Amniotic stem cell (primary cell): ENCODE data around the gene HLA-DQA2.
"Not testable (repeated sequence)": the region's sequence is repeated elsewhere in the genome, so short reads cannot be mapped to it uniquely, and the experiment has no call there.

ENCODE experiments used
- DNase-seq: peaks from one replicate; lab custom pipeline; 2025; lab: John Stamatoyannopoulos, UW

Gene HLA-DQA2

GRCh38 chr6:32779036-32779435 lies 37.8 kb downstream of the HLA-DQA2 start:
- DNase-seq, result no peak

- not testable (repeated sequence) for DNase-seq
Observed at GRCh38 chr6:32782923-32783322, 41.7 kb downstream of the HLA-DQA2 start.

GRCh38 chr6:32785781-32786533 lies 44.8 kb downstream of the HLA-DQA2 start:
- peak; percentile 3 for DNase-seq

- no peak for DNase-seq
Observed at GRCh38 chr6:32790306-32790705, 49.1 kb downstream of the HLA-DQA2 start.

GRCh38 chr6:32792901-32793435 lies 51.8 kb downstream of the HLA-DQA2 start:
- DNase-seq, result no peak

GRCh38 chr6:32794510-32794909 lies 53.3 kb downstream of the HLA-DQA2 start:
- no peak for DNase-seq
